H9 (cell line): Measurements from ENCODE around the gene EXOSC2. TPM values are rescaled to one million over a fixed set of nuclear protein-coding genes. Genes with fewer than 3 reads are reported as not detected.

Experiments used
- DNase-seq: peaks from one replicate; pipeline ENCODE4 v3.0.0-alpha.2; 2017
- H2AFZ ChIP-seq: one replicate; pipeline ENCODE4 v1.6.1; 2013; ENCODE audit warnings: mild to moderate bottlenecking, low read length, control low read depth, moderate library complexity
- H2AK5ac ChIP-seq: 2 replicates; pipeline ENCODE4 v1.6.1; 2013; ENCODE audit warnings: low read length, control low read depth, mixed read lengths; ENCODE audit not compliant: insufficient read length
- H2BK120ac ChIP-seq: one replicate; pipeline ENCODE4 v1.6.1; 2013; ENCODE audit warnings: low read depth, mild to moderate bottlenecking, low read length, control low read depth, inconsistent platforms; ENCODE audit not compliant: poor library complexity, severe bottlenecking
- H2BK12ac ChIP-seq: 2 replicates; pipeline ENCODE4 v1.6.1; 2013; ENCODE audit warnings: low read length, control low read depth, mixed read lengths, low read depth; ENCODE audit not compliant: insufficient read length
- H2BK15ac ChIP-seq: 2 replicates; pipeline ENCODE4 v1.6.1; 2013; ENCODE audit warnings: low read depth, low read length, control low read depth
- H2BK20ac ChIP-seq: one replicate; pipeline ENCODE4 v1.6.1; 2013; ENCODE audit warnings: low read depth, mild to moderate bottlenecking, low read length, control low read depth, inconsistent platforms; ENCODE audit not compliant: poor library complexity, severe bottlenecking
- H2BK5ac ChIP-seq: 2 replicates; pipeline ENCODE4 v1.6.1; 2013; ENCODE audit warnings: low read length, control low read depth, mixed read lengths; ENCODE audit not compliant: insufficient read length
- H3K14ac ChIP-seq: 2 replicates; pipeline ENCODE4 v1.6.1; 2013; ENCODE audit warnings: low read length, control low read depth; ENCODE audit not compliant: insufficient read depth
- H3K18ac ChIP-seq: 2 replicates; pipeline ENCODE4 v1.6.1; 2013; ENCODE audit warnings: low read depth, mild to moderate bottlenecking, mixed read lengths, low read length, control low read depth; ENCODE audit not compliant: insufficient read length
- H3K23ac ChIP-seq: 2 replicates; pipeline ENCODE4 v1.6.1; 2013; ENCODE audit warnings: low read length, control low read depth, mixed read lengths, low read depth; ENCODE audit not compliant: insufficient read length
- H3K23me2 ChIP-seq: 2 replicates; pipeline ENCODE4 v1.6.1; 2013; ENCODE audit warnings: low read depth, mild to moderate bottlenecking, mixed read lengths, low read length, control low read depth; ENCODE audit not compliant: insufficient read length, poor library complexity, severe bottlenecking
- H3K27ac ChIP-seq: 2 replicates; pipeline ENCODE4 v1.5.1; 2013; ENCODE audit warnings: low read length, control low read depth, mixed read lengths, low read depth; ENCODE audit not compliant: insufficient read length
- H3K27me3 ChIP-seq: 2 replicates; pipeline ENCODE4 v1.6.1; 2013; ENCODE audit warnings: low read length, control low read depth, inconsistent platforms; ENCODE audit not compliant: insufficient read depth
- H3K4ac ChIP-seq: 2 replicates; pipeline ENCODE4 v1.6.1; 2013; ENCODE audit warnings: low read depth, mild to moderate bottlenecking, control low read depth, inconsistent platforms, low read length, moderate library complexity
- H3K4me1 ChIP-seq: 2 replicates; pipeline ENCODE4 v1.6.1; 2013; ENCODE audit warnings: low read length, control low read depth, inconsistent platforms; ENCODE audit not compliant: insufficient read depth
- H3K4me2 ChIP-seq: 2 replicates; pipeline ENCODE4 v1.6.1; 2013; ENCODE audit warnings: low read length, control low read depth, mixed read lengths; ENCODE audit not compliant: insufficient read length, insufficient read depth
- H3K56ac ChIP-seq: 2 replicates; pipeline ENCODE4 v1.6.1; 2013; ENCODE audit warnings: low read depth, mild to moderate bottlenecking, mixed read lengths, low read length, control low read depth; ENCODE audit not compliant: insufficient read length
- H3K79me1 ChIP-seq: 2 replicates; pipeline ENCODE4 v1.6.1; 2013; ENCODE audit warnings: low read depth, mild to moderate bottlenecking, moderate library complexity, low read length, control low read depth, inconsistent platforms; ENCODE audit not compliant: insufficient read depth, poor library complexity, severe bottlenecking
- H3K79me2 ChIP-seq: 2 replicates; pipeline ENCODE4 v1.6.1; 2013; ENCODE audit warnings: low read length, control low read depth, inconsistent platforms; ENCODE audit not compliant: insufficient read depth
- H3K9ac ChIP-seq: 2 replicates; pipeline ENCODE4 v1.6.1; 2013; ENCODE audit warnings: low read length, control low read depth, mixed read lengths; ENCODE audit not compliant: insufficient read length; ENCODE audit errors: extremely low read depth
- H3K9me3 ChIP-seq: one replicate; pipeline ENCODE4 v1.6.1; 2013; ENCODE audit warnings: low read depth, low read length, inconsistent platforms; ENCODE audit not compliant: control insufficient read depth
- H3T11ph ChIP-seq: one replicate; pipeline ENCODE4 v1.6.1; 2013; ENCODE audit warnings: mild to moderate bottlenecking, low read length, control low read depth, inconsistent platforms
- H4K20me1 ChIP-seq: one replicate; pipeline ENCODE4 v1.6.1; 2013; ENCODE audit not compliant: control insufficient read depth, insufficient read length, insufficient read depth
- H4K5ac ChIP-seq: 2 replicates; pipeline ENCODE4 v1.6.1; 2013; ENCODE audit warnings: low read depth, mild to moderate bottlenecking, mixed read lengths, low read length, control low read depth; ENCODE audit not compliant: insufficient read length
- H4K8ac ChIP-seq: replicated peaks from 2 replicates; pipeline ENCODE4 v1.6.1; 2013; ENCODE audit warnings: low read length, control low read depth, mixed read lengths, low read depth; ENCODE audit not compliant: insufficient read length
- H4K91ac ChIP-seq: 2 replicates; pipeline ENCODE4 v1.6.1; 2013; ENCODE audit warnings: low read depth, mild to moderate bottlenecking, moderate library complexity, mixed read lengths, low read length, control low read depth; ENCODE audit not compliant: insufficient read length
- H3K27ac Mint-ChIP-seq, 3 experiments: 2 replicates in 2 of 3; 3 replicates in 1 of 3; pipeline ENCODE4 v1.8.0; 2020 to 2021; ENCODE audit warnings: mixed read lengths in 3 of 3, mild to moderate bottlenecking in 1 of 3, moderate library complexity in 1 of 3
- H3K27me3 Mint-ChIP-seq: 2 replicates; pipeline ENCODE4 v1.8.0; 2021; ENCODE audit warnings: low read depth, mild to moderate bottlenecking, moderate library complexity, mixed read lengths
- H3K36me3 Mint-ChIP-seq, 3 experiments: 2 replicates in 2 of 3; 3 replicates in 1 of 3; pipeline ENCODE4 v1.8.0; 2020 to 2021; ENCODE audit warnings: low read depth in 3 of 3, mixed read lengths in 3 of 3; ENCODE audit not compliant: insufficient read depth in 1 of 3
- H3K4me1 Mint-ChIP-seq, 2 experiments: 2 replicates each; pipeline ENCODE4 v1.8.0; 2020; ENCODE audit warnings: mixed read lengths in 2 of 2
- H3K4me3 Mint-ChIP-seq, 2 experiments: 2 replicates in 1 of 2; 3 replicates in 1 of 2; pipeline ENCODE4 v1.8.0; 2020 to 2021; ENCODE audit warnings: mild to moderate bottlenecking in 2 of 2, mixed read lengths in 2 of 2, moderate library complexity in 1 of 2
- H3K9me3 Mint-ChIP-seq, 2 experiments: 2 replicates in 1 of 2; 3 replicates in 1 of 2; pipeline ENCODE4 v1.8.0; 2020; ENCODE audit warnings: mild to moderate bottlenecking in 2 of 2, mixed read lengths in 2 of 2, moderate library complexity in 1 of 2
- WGBS: extraction: QIAGEN DNeasy Blood & Tissue Kit; methylation state at CpG from one replicate; pipeline ENCODE4 v1.1.7; 2013; ENCODE audit warnings: missing lambda C conversion rate, low lambda C conversion rate, mixed read lengths; ENCODE audit not compliant: insufficient read length; ENCODE audit errors: extremely low coverage; 5-methylcytosine and 5-hydroxymethylcytosine counted together
- total RNA-seq: library from RNA; stranded (reverse); gene quantifications from 2 replicates; pipeline ENCODE4 v1.2.1, GENCODE V29; 2021
- TF ChIP-seq, protein P1 (sequence below): fragments of 200-600 bp; sonication (generic); conservative IDR thresholded peaks from 3 replicates; pipeline ENCODE4 v1.8.0; 2021; ENCODE audit warnings: antibody characterized with exemption, mild to moderate bottlenecking

EXOSC2 gene
- total RNA-seq, 1 experiment from 2014 or later, result 94.5 TPM

- H3K56ac ChIP-seq, result no peak overlapping the region
- H3K4me2 ChIP-seq, result no peak overlapping the region
- no peak overlapping the region for H3K23ac ChIP-seq
- TF ChIP-seq, protein P1, sequence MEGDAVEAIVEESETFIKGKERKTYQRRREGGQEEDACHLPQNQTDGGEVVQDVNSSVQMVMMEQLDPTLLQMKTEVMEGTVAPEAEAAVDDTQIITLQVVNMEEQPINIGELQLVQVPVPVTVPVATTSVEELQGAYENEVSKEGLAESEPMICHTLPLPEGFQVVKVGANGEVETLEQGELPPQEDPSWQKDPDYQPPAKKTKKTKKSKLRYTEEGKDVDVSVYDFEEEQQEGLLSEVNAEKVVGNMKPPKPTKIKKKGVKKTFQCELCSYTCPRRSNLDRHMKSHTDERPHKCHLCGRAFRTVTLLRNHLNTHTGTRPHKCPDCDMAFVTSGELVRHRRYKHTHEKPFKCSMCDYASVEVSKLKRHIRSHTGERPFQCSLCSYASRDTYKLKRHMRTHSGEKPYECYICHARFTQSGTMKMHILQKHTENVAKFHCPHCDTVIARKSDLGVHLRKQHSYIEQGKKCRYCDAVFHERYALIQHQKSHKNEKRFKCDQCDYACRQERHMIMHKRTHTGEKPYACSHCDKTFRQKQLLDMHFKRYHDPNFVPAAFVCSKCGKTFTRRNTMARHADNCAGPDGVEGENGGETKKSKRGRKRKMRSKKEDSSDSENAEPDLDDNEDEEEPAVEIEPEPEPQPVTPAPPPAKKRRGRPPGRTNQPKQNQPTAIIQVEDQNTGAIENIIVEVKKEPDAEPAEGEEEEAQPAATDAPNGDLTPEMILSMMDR, result no peak
- no peak overlapping the region for H3K4me3 Mint-ChIP-seq
- no peaks in the 10 kb centered on the region for H3K27me3 Mint-ChIP-seq
- no peak overlapping the region for H3K14ac ChIP-seq
- no peak overlapping the region for H2BK20ac ChIP-seq
- no peak overlapping the region for H4K8ac ChIP-seq
- H2BK15ac ChIP-seq, result no peak overlapping the region
- H3K9ac ChIP-seq, result no peak overlapping the region
- peaks cover 3% of the 10 kb centered on the region; the same call in 1 of the 2 replicates for H3K79me2 ChIP-seq
- H3K27ac Mint-ChIP-seq, result peak overlapping the region in 1 of 3 experiments; percentile 48; a peak in 1 of 7 replicates
- H3K36me3 Mint-ChIP-seq, result peaks cover 3 to 9% (median 3%) of the 10 kb centered on the region in 3 experiments; a peak in 4 of 7 replicates
- H4K91ac ChIP-seq, result no peak overlapping the region
- no peak overlapping the region for H2BK12ac ChIP-seq
- no peaks in the 10 kb centered on the region for H4K20me1 ChIP-seq
- H3K27me3 ChIP-seq, result no peaks in the 10 kb centered on the region
- no peak for DNase-seq
- H2BK5ac ChIP-seq, result no peak overlapping the region
- H3K27ac ChIP-seq, result no peak overlapping the region
- peaks cover 4% of the 10 kb centered on the region in 2 experiments; a peak in 4 of 5 replicates for H3K9me3 Mint-ChIP-seq
- no CpG with 5 or more reads among the region's 5 CpGs for WGBS
- H2AK5ac ChIP-seq, result no peak overlapping the region
- H4K5ac ChIP-seq, result no peak overlapping the region
- no peaks in the 10 kb centered on the region for H3K79me1 ChIP-seq
- no peak overlapping the region for H3T11ph ChIP-seq
- H3K4me1 ChIP-seq, result no peaks in the 10 kb centered on the region; the same call in 1 of the 2 replicates
- no peak overlapping the region for H3K18ac ChIP-seq
- no peak overlapping the region for H3K4ac ChIP-seq
- no peak overlapping the region for H2AFZ ChIP-seq
- no peaks in the 10 kb centered on the region for H3K23me2 ChIP-seq
- H3K9me3 ChIP-seq, result no peaks in the 10 kb centered on the region
- H2BK120ac ChIP-seq, result no peak overlapping the region
- H3K4me1 Mint-ChIP-seq, result peaks cover 17% of the 10 kb centered on the region in 2 experiments
These were observed 39.2 kb downstream of the EXOSC2 start for GRCh38 chr9:130732793-130733221.
